22Rv1 (cell line): ENCODE results near the gene DGKG.

Experiments used
- ZFX ChIP-seq: fragments of 450-650 bp; IDR thresholded peaks from 2 replicates; pipeline ENCODE4 v1.6.1; 2017; ENCODE audit warnings: antibody characterized with exemption, borderline replicate concordance
- TF ChIP-seq, protein P1 (sequence below): fragments of 450-650 bp; IDR thresholded peaks from 2 replicates; pipeline ENCODE4 v1.5.1; 2017; ENCODE audit warnings: mild to moderate bottlenecking

DNA sequence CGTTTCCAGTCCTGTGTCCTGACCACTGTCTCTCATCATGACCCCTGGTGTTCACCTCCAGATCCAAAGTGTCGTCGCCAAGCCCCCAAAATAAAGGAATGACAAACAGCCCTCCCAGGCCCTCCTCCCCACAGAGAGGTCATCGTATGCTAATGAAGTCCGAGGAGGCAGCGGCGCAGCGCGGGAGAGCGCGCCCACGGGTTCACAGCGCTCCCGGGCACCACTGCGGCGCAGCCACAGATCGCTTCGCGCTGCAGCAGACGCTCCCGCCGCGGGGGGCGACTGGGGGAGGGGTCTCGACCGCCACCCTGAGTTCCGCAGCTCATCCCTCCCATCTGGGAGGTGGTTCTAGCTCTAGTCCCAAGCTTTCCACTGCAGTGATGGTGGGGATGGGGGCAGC, 1.3 kb downstream of the DGKG start:
- TF ChIP-seq, protein P1, sequence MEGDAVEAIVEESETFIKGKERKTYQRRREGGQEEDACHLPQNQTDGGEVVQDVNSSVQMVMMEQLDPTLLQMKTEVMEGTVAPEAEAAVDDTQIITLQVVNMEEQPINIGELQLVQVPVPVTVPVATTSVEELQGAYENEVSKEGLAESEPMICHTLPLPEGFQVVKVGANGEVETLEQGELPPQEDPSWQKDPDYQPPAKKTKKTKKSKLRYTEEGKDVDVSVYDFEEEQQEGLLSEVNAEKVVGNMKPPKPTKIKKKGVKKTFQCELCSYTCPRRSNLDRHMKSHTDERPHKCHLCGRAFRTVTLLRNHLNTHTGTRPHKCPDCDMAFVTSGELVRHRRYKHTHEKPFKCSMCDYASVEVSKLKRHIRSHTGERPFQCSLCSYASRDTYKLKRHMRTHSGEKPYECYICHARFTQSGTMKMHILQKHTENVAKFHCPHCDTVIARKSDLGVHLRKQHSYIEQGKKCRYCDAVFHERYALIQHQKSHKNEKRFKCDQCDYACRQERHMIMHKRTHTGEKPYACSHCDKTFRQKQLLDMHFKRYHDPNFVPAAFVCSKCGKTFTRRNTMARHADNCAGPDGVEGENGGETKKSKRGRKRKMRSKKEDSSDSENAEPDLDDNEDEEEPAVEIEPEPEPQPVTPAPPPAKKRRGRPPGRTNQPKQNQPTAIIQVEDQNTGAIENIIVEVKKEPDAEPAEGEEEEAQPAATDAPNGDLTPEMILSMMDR: no peak
- TF ChIP-seq ZFX: no peak
